HG03060 (cell line): ENCODE results near the gene RPP25L.
"Not testable (repeated sequence)": the region's sequence is repeated elsewhere in the genome, so short reads cannot be mapped to it uniquely, and the experiment has no call there.

Experiments used
- ATAC-seq: cut with Tn5 transposase; IDR thresholded peaks from one replicate; pipeline ENCODE4 v1.9.1; 2021; ENCODE audit warnings: low read depth, moderate number of reproducible peaks; ENCODE audit not compliant: unreplicated experiment

Gene RPP25L

GRCh38 chr9:34611811-34612787, at the start of gene RPP25L:
RPP25L (minus strand) TSS chr9:34612097; CDS start chr9:34611296, 801 bp downstream.
- ATAC-seq: no peak

DNA sequence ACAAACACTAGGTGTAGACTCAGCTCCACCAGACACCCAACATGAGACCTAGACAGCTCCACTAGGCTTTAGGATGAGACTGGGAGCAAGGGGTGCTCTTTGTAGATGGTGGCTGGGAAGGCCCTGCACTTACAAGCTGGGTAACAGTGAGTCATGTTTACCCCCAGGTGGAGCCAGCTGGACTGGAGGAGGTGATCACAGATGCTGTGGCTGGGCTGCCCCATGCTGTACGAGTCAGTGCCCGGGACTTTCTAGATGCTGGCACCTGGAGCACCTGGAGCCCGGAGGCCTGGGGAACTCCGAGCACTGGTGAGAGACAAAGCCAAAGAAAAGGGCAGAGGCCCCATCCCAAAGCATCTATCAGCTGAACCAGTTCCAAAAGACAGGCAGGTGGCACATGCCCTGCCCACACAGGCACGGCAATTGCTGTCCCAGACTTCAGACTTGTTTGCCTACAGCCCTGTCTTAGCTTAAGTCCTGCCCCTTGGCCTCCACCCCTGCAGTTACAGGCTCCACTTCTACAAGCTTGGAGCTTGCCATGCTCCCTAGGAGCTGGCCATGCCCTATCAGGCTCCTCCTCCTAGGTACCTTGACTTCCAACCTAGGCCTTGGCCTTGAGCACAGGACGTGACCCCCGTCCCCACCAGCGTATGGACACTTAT, 47.8 kb upstream of the RPP25L start:
- ATAC-seq: no peak

DNA sequence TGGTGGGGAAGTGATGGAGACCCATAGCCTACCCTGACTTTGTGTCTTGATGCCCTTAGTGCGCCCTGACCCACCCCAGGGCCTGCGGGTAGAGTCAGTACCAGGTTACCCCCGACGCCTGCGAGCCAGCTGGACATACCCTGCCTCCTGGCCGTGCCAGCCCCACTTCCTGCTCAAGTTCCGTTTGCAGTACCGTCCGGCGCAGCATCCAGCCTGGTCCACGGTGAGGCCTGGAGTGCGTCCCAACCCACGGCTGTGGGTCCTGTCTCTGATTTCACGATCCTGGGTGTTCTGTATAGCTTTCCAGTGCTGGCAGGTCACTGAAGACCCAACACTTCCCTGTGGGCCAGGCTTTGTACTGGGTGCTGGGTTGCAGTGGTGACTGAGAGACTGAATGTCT, 46.6 kb upstream of the RPP25L start:
- ATAC-seq: no peak

GRCh38 chr9:34656992-34657391, 45.1 kb upstream of the RPP25L start:
- no peak for ATAC-seq

- no peak for ATAC-seq
Measured at GRCh38 chr9:34655394-34655793, 43.5 kb upstream of the RPP25L start.

DNA sequence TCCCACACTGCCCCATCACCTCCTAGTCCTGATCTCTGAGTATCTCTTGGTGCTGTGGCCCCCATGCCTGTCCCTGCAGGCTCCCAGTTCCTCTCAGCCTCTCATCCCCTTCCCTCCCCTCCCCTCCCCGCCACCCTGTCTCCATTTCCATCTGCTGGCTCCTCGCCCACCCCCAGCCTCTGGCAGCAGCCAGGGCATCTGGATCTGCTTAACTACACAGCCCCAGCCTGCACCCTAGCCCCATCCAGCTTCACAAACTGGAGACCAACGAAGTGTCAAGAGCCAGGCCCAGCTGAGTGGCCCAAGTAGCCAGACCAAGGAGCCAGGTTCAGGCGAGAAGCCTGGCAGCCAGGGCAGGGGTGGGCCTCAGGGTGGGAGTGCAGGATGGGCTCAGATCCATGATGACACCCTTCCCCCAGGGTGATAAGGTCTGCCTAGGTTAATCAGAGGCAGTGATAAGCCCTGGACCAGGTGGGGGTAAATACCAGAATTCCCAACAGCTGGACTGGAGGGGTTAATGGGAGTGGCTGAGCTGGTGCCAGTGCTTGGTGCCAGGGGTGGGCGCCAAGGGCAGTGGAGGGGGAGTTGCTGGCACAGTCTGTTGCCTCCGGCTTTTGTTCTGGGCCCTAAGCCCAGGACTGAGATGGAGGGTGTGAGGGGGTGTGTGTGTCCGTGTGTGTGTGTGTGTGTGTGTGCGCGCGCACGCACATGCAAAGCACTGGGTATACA, 42.6 kb upstream of the RPP25L start:
- ATAC-seq: no peak

DNA sequence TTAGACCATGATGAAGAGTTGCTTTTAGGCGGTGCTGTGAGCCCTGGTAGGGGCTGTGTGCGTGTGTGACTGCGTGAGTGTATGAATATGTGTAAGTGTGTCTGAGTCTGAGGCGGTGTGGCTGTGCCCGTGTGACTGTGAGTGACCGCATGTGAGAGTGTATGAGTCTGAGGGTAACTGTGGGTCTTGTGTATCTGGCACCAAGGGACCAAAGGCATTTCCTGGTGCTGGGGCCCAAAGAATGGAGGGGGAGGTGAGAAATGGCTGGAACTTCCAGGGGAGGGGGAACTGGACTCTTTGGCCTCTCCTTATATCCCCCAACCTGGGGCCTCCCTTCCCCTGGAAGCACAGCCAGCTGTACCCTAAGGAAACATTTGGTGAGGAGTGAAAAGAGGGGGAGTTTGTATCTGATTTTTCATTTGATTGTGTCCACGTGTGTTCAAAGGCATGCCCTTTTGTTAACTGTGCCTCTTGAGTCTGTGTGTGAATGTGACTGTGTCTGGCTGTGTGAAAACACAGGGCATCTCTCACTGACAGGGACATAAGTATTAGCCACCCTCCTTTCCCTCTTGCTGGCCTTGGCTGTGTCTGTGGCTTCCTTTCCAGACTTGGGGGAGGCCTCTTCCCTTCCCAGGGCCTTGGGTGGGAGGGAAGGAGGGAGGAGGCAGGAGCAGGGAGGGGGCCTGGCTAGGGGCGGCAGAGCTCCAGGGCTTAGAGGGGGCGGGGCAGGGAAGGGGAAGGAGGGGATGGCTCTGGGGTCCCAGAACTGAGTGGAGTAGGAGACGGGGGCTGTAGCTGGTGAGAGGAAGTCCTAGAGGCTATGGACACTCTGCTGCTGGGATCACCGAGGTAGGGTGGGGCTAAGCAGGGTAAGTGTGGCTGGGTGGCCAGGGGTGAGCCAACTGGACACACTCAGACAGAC, 41.5 kb upstream of the RPP25L start:
- ATAC-seq: no peak

GRCh38 chr9:34652602-34653000, 40.7 kb upstream of the RPP25L start:
- no peak for ATAC-seq

DNA sequence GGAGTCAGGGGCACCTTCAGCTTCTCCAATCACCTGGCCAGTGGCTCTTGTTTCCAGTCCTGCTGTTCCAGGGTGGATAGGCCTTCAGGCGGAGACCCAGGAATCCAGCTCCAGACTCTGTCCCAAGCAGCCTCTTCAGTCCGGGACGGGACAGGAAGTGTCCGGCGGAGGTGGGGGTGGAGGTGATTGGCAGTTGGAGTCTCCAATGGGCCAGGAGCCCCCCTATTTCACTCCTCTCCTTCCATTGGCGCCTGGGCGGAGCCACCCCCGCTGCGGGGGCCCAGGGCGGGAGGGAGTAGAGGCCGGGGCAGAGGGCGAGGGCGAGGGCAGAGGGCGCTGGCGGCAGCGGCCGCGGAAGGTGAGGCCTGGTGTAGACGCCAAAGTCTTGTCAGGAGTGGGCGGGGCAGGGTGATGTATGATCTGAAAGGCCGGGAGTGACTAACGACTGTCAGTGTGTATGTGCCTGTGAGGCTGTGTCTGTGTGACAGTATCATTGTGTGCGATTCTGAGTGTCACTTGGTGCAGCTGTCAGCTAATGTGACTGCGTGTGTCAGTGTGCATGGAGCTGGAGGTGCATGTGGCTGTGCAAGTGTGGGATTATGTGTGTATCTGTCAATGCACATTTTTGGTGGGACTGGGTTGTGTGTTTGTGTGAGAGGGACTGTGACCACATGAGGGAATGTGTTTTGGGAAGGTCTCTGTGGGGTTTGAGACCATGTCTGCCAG, 40.1 kb upstream of the RPP25L start, which contains the start of gene IL11RA:
Gene IL11RA (plus strand): TSS at position 310 of the 726 bp plus-strand sequence. CDS start 3,033 bp downstream, outside the sequence.
- no peak for ATAC-seq

DNA sequence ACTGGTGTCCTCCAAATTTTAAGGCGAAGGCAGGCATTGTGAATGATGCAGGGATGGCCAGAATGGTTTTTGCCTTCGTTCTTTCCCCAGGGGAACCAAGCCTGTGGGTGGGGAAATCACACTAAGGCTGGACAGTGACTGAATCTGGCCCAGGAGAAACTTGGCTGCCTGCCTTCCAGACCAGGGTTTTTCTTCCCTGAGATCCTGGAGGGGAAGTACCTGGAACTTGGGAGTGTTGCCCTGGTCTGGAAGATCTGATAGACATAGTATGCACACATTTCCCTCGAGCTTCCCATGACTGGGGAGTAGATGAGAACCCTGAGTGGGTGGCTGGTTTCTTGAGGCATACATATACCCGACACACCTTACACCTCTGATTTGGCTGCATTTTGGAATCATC, 39.4 kb upstream of the RPP25L start:
- no peak for ATAC-seq

GRCh38 chr9:34650816-34651215, 38.9 kb upstream of the RPP25L start:
- no peak for ATAC-seq

DNA sequence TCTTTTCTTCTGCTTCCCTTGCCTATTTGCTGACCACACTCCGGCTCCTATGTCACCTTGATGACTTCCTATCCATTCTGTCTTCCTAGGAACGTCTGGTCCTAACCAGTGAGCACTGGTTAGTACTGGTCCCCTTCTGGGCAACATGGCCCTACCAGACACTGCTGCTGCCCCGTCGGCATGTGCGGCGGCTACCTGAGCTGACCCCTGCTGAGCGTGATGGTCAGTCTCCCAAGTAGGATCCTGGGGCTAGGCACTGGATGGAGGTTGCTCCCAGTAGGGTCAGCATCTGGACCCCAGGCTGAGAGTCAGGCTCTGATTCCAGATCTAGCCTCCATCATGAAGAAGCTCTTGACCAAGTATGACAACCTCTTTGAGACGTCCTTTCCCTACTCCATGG, 36.8 kb upstream of the RPP25L start:
- ATAC-seq: no peak

GRCh38 chr9:34647651-34648050, 35.8 kb upstream of the RPP25L start:
- ATAC-seq: no peak

- ATAC-seq: no peak
Measured at GRCh38 chr9:34647084-34647403, 35.1 kb upstream of the RPP25L start.

- peak; percentile 58 for ATAC-seq
Measured at GRCh38 chr9:34646211-34647083, 34.5 kb upstream of the RPP25L start, which contains the start of gene GALT. GALT (plus strand) TSS chr9:34646675; CDS start chr9:34646705, 30 bp downstream.

- no peak for ATAC-seq
Measured at GRCh38 chr9:34644766-34645314, 32.9 kb upstream of the RPP25L start.

GRCh38 chr9:34642679-34643078, 30.8 kb upstream of the RPP25L start:
- no peak for ATAC-seq

- not testable (repeated sequence) for ATAC-seq
Measured at GRCh38 chr9:34639322-34639721, 27.4 kb upstream of the RPP25L start.
